Testis (tissue), 2 donors: ENCODE results near the gene TERF2IP.

Experiments
- POLR2A ChIP-seq: fragments of 450-650 bp; IDR thresholded peaks from one replicate; pipeline ENCODE4 v1.6.1; 2017; ENCODE audit warnings: antibody characterized with exemption, mild to moderate bottlenecking, moderate library complexity
- TF ChIP-seq, protein P1 (sequence below), 3 experiments: fragments of 450-650 bp in 2 of 3; fragments of 200-600 bp in 1 of 3; sonication (generic) in 1 of 3; IDR thresholded peaks; one replicate each; pipeline ENCODE4 v1.5.1; 2016 to 2019; ENCODE audit warnings: antibody characterized with exemption in 3 of 3, mild to moderate bottlenecking in 2 of 3, moderate library complexity in 1 of 3

DNA sequence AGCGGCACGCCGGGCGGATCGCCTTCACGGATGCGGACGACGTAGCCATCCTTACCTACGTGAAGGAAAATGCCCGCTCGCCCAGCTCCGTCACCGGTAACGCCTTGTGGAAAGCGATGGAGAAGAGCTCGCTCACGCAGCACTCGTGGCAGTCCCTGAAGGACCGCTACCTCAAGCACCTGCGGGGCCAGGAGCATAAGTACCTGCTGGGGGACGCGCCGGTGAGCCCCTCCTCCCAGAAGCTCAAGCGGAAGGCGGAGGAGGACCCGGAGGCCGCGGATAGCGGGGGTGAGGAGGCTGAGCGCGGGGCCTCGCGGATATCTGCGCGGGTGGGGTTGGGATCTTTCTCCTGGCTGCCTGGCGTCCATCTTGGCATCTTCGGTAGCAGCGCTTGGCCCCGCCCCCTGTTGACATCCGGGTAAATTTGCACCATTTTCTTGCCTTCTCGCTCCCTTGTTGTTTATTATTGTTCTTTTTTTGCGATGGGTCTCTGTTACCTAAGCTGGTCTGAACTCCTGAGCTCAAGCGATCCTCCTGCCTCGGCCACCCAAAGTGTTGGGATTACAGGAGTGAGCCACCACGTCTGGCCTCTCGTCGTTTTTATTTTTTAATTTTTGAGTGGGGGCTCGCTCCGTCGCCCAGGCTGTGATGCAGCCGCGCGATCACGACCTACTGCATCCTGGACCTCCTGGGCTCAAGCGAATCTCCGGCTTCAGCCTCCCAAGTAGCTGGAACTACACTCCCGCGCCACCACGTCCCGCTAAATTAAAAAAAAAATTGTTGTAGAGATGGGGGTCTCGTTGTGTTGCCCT lies 898 bp downstream of the TERF2IP start:
- TF ChIP-seq POLR2A = no peak
- TF ChIP-seq, protein P1, sequence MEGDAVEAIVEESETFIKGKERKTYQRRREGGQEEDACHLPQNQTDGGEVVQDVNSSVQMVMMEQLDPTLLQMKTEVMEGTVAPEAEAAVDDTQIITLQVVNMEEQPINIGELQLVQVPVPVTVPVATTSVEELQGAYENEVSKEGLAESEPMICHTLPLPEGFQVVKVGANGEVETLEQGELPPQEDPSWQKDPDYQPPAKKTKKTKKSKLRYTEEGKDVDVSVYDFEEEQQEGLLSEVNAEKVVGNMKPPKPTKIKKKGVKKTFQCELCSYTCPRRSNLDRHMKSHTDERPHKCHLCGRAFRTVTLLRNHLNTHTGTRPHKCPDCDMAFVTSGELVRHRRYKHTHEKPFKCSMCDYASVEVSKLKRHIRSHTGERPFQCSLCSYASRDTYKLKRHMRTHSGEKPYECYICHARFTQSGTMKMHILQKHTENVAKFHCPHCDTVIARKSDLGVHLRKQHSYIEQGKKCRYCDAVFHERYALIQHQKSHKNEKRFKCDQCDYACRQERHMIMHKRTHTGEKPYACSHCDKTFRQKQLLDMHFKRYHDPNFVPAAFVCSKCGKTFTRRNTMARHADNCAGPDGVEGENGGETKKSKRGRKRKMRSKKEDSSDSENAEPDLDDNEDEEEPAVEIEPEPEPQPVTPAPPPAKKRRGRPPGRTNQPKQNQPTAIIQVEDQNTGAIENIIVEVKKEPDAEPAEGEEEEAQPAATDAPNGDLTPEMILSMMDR (IDR thresholded peaks at IDR 0.05) = no peak
